ENCODE results near the gene C5orf34. TPM values are rescaled to one million over a fixed set of nuclear protein-coding genes. Genes with fewer than 3 reads are reported as not detected.

The C5orf34 gene
- total and polyA plus RNA-seq, 2 of the 4 experiments (the other 2 are of a cell fraction): 3.3 to 6.1 TPM

GRCh38 chr5:43497311-43498104, 17.4 kb downstream of the C5orf34 start:
- ChIA-PET CTCF (no interaction called here), POLR2A (ENCODE audit: unreplicated experiment) (no interaction called here)
- H2AFZ ChIP-seq (replicated peaks; ENCODE audit: low read length, poor library complexity): no peak overlapping the region
- H4K8ac ChIP-seq (ENCODE audit: low read depth in 2 of 2, low read length in 2 of 2): no peak overlapping the region
- no peaks in the 10 kb centered on the region for H4K20me1 ChIP-seq (ENCODE audit: insufficient read depth, low read length)
- no TSS peak for BruUV-seq (replicated peaks)
- H3K4me1 ChIP-seq (ENCODE audit: control insufficient read depth, insufficient read depth, low read length): no peaks in the 10 kb centered on the region
- H2AK5ac ChIP-seq (ENCODE audit: low read depth, low read length): no peak overlapping the region
- no peak overlapping the region for H3K4me3 ChIP-seq (ENCODE audit: insufficient read depth, low read depth, low read length)
- H4K91ac ChIP-seq (ENCODE audit: insufficient read depth, low read depth, low read length): no peak overlapping the region
- 88% methylated on average over 4 of the region's 5 CpGs; no CpG with 5 or more reads in 1 of the 2 experiments for WGBS, 2 experiments (ENCODE audit: extremely low coverage in 2 of 2, insufficient read length in 1 of 2)
- no peak overlapping the region for H3K4me2 ChIP-seq (ENCODE audit: low read depth, low read length)
- no peaks in the 10 kb centered on the region for H3K9me3 ChIP-seq (ENCODE audit: control insufficient read depth, insufficient read depth, low read length)
- intact Hi-C loops (cut with micrococcal nuclease): no loop called here
- no peak overlapping the region for H3K4ac ChIP-seq (ENCODE audit: low read depth, low read length)
- H2BK120ac ChIP-seq (ENCODE audit: low read depth, low read length): no peak overlapping the region
- no peak for ATAC-seq (ENCODE audit: low read depth)
- no peak overlapping the region for H2BK15ac ChIP-seq (ENCODE audit: low read depth, low read length)
- no peak overlapping the region for H3K14ac ChIP-seq (replicated peaks; ENCODE audit: low read depth, low read length)
- H2AK9ac ChIP-seq (replicated peaks; ENCODE audit: low read depth, low read length, poor library complexity): no peak overlapping the region
- no peak overlapping the region for H3K9ac ChIP-seq (ENCODE audit: low read depth, low read length)
- no peak for TF ChIP-seq MAFK (IDR thresholded peaks at IDR 0.05; ENCODE audit: low read depth, low read length)
- TF ChIP-seq CEBPB (IDR thresholded peaks at IDR 0.05; ENCODE audit: low read depth, low read length): no peak
- no peak for TF ChIP-seq ELK1 (IDR thresholded peaks at IDR 0.05; ENCODE audit: borderline replicate concordance, low read depth, low read length)
- no peaks in the 10 kb centered on the region for H3K36me3 ChIP-seq (ENCODE audit: control insufficient read depth, insufficient read depth, low read length)
- no peak overlapping the region for H2BK5ac ChIP-seq (ENCODE audit: low read depth, low read length, poor library complexity, severe bottlenecking)
- H3K27ac ChIP-seq (ENCODE audit: insufficient read depth, low read length): no peak overlapping the region
- dilution Hi-C loops (cut with HindIII; ENCODE audit: low sequenced_read_pairs, unreplicated experiment): no loop called here
- H3K9me1 ChIP-seq (ENCODE audit: insufficient read depth, low read length): no peaks in the 10 kb centered on the region; the same call in 1 of the 2 replicates
- no peak for DNase-seq
- H2BK20ac ChIP-seq (ENCODE audit: low read depth, low read length): no peak overlapping the region
- in situ Hi-C loops (cut with MboI; ENCODE audit: low sequenced_read_pairs): loop anchor here (25.0 kb wide), 1 partner anchor 585 kb away; no protein-coding TSS in a partner anchor
- no peak overlapping the region for H3K18ac ChIP-seq (ENCODE audit: low read depth, low read length)
- no peak overlapping the region for H3K56ac ChIP-seq (ENCODE audit: extremely low read depth, insufficient read depth, low read length)
- no peak overlapping the region for H3K23ac ChIP-seq (ENCODE audit: low read depth, low read length)
- no peak overlapping the region for H4K5ac ChIP-seq (ENCODE audit: low read depth, low read length)
- no peaks in the 10 kb centered on the region; a peak in 1 of 4 replicates for H3K79me1 ChIP-seq (ENCODE audit: low read depth in 1 of 2, low read length in 2 of 2)
- H3K27me3 ChIP-seq (ENCODE audit: control insufficient read depth, insufficient read depth, low read length): no peaks in the 10 kb centered on the region

Data from IMR-90 (cell line).